HG02623 (cell line): ENCODE results near the gene LCOR.
"Not testable (repeated sequence)": the region's sequence is repeated elsewhere in the genome, so short reads cannot be mapped to it uniquely, and the experiment has no call there.

ENCODE experiments used
- ATAC-seq: cut with Tn5 transposase; IDR thresholded peaks from one replicate; pipeline ENCODE4 v1.9.1; 2021; ENCODE audit warnings: moderate library complexity; ENCODE audit not compliant: unreplicated experiment

LCOR gene

GRCh38 chr10:97028832-97029178 lies 196.7 kb downstream of the LCOR start:
- no peak for ATAC-seq

GRCh38 chr10:97029271-97029670 lies 197.2 kb downstream of the LCOR start:
- ATAC-seq: no peak

GRCh38 chr10:97030894-97031293 lies 198.8 kb downstream of the LCOR start:
- ATAC-seq: no peak

GRCh38 chr10:97031459-97031858 lies 199.4 kb downstream of the LCOR start:
- ATAC-seq: no peak

GRCh38 chr10:97032624-97033023 lies 200.5 kb downstream of the LCOR start:
- ATAC-seq: no peak

GRCh38 chr10:97033841-97034240 lies 201.7 kb downstream of the LCOR start:
- ATAC-seq: not testable (repeated sequence)

- ATAC-seq: no peak
Measured at GRCh38 chr10:97034301-97034700, 202.2 kb downstream of the LCOR start.

- ATAC-seq: no peak
Measured at GRCh38 chr10:97034958-97035769, 203.1 kb downstream of the LCOR start.

- peak; percentile 67 for ATAC-seq
Measured at GRCh38 chr10:97037365-97038361, 205.6 kb downstream of the LCOR start.

GRCh38 chr10:97038688-97039087 lies 206.6 kb downstream of the LCOR start:
- ATAC-seq: no peak

- ATAC-seq: no peak
Measured at GRCh38 chr10:97039538-97040247, 207.6 kb downstream of the LCOR start.

GRCh38 chr10:97040248-97040584 lies 208.1 kb downstream of the LCOR start:
- ATAC-seq: no peak

GRCh38 chr10:97040706-97041105 lies 208.6 kb downstream of the LCOR start:
- ATAC-seq: no peak

- no peak for ATAC-seq
Measured at GRCh38 chr10:97042081-97042480, 210.0 kb downstream of the LCOR start.

- ATAC-seq: no peak
Measured at GRCh38 chr10:97042716-97043562, 210.8 kb downstream of the LCOR start.

GRCh38 chr10:97043563-97043855 lies 211.4 kb downstream of the LCOR start:
- no peak for ATAC-seq
